Esophagus squamous epithelium (tissue), 4 donors: ENCODE data around the gene MAN2C1.

ENCODE experiments used
- POLR2A ChIP-seq, 4 donors: fragments of 450-650 bp; IDR thresholded peaks; one replicate each; pipeline ENCODE4 v1.6.1; 2017; ENCODE audit warnings: antibody characterized with exemption in 4 of 4, mild to moderate bottlenecking in 4 of 4, moderate library complexity in 3 of 4
- TF ChIP-seq, protein P1 (sequence below), 6 experiments: fragments of 450-650 bp in 4 of 6; fragments of 200-600 bp in 2 of 6; sonication (generic) in 2 of 6; IDR thresholded peaks; one replicate each; pipeline ENCODE4 v1.5.1; 2016 to 2019; ENCODE audit warnings: antibody characterized with exemption in 6 of 6, mild to moderate bottlenecking in 4 of 6, moderate library complexity in 4 of 6

DNA sequence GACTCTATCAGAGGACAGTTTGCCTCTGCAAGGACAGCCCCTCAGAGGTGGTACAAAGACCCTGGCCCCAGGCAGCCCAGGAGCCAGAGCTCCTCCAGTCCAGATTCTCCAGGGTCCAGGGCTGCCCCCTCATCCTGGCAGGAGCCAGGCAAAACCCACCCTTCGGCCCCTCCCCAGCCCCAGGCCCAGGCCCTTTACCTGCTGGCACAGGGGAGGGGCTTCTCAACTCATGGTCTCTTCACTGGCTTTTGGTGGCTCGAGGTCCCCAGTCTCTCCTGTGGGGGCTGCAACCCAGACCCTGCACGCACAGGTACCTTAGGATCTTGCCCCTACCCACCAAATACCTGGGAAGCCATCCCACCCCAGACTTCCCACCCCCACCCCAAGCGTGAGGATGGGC is 13.0 kb downstream of the MAN2C1 start:
- TF ChIP-seq, protein P1, sequence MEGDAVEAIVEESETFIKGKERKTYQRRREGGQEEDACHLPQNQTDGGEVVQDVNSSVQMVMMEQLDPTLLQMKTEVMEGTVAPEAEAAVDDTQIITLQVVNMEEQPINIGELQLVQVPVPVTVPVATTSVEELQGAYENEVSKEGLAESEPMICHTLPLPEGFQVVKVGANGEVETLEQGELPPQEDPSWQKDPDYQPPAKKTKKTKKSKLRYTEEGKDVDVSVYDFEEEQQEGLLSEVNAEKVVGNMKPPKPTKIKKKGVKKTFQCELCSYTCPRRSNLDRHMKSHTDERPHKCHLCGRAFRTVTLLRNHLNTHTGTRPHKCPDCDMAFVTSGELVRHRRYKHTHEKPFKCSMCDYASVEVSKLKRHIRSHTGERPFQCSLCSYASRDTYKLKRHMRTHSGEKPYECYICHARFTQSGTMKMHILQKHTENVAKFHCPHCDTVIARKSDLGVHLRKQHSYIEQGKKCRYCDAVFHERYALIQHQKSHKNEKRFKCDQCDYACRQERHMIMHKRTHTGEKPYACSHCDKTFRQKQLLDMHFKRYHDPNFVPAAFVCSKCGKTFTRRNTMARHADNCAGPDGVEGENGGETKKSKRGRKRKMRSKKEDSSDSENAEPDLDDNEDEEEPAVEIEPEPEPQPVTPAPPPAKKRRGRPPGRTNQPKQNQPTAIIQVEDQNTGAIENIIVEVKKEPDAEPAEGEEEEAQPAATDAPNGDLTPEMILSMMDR (IDR thresholded peaks at IDR 0.05), result no peak
- no peak for TF ChIP-seq POLR2A (IDR thresholded peaks at IDR 0.05)
